HepG2 (cell line): ENCODE results near the gene UBAC2. TPM values are rescaled to one million over a fixed set of nuclear protein-coding genes. Genes with fewer than 3 reads are reported as not detected.

Experiments
- ARNTL ChIP-seq: sonication (generic); formaldehyde crosslinking; IDR thresholded peaks from 2 replicates; pipeline ENCODE4 v1.4.0; 2020; ENCODE audit warnings: mild to moderate bottlenecking, missing genetic modification reagents
- DZIP1 ChIP-seq: sonication (generic); formaldehyde crosslinking; IDR thresholded peaks from 2 replicates; pipeline ENCODE4 v1.5.0; 2020; ENCODE audit warnings: mild to moderate bottlenecking, missing genetic modification reagents
- ETS1 ChIP-seq: sonication (generic); formaldehyde crosslinking; IDR thresholded peaks from 2 replicates; pipeline ENCODE4 v1.4.0; 2020; ENCODE audit warnings: missing genetic modification reagents
- FOXO4 ChIP-seq: sonication (generic); formaldehyde crosslinking; conservative IDR thresholded peaks from 2 replicates; pipeline ENCODE4 v1.8.1; 2023; ENCODE audit warnings: missing genetic modification reagents
- HOXA7 ChIP-seq: sonication (generic); formaldehyde crosslinking; IDR thresholded peaks from 2 replicates; pipeline ENCODE4 v1.8.1; 2022; ENCODE audit warnings: mild to moderate bottlenecking, missing genetic modification reagents, moderate library complexity
- IRF2 ChIP-seq: IDR thresholded peaks from 2 replicates; pipeline ENCODE4 v1.6.1; 2018; ENCODE audit warnings: missing genetic modification reagents, missing compliant biosample characterization
- KDM1A ChIP-seq: IDR thresholded peaks from 2 replicates; pipeline ENCODE4 v1.6.1; 2016; ENCODE audit warnings: missing compliant biosample characterization
- KDM5A ChIP-seq: fragments of 200-600 bp; sonication (generic); IDR thresholded peaks from 2 replicates; pipeline ENCODE4 v1.7.0; 2018; ENCODE audit warnings: antibody characterized with exemption, mild to moderate bottlenecking, low read length, borderline replicate concordance
- MYNN ChIP-seq: sonication (generic); formaldehyde crosslinking; IDR thresholded peaks from 2 replicates; pipeline ENCODE4 v1.4.0; 2020; ENCODE audit warnings: mild to moderate bottlenecking, low read depth, missing genetic modification reagents
- POGK ChIP-seq: sonication (generic); formaldehyde crosslinking; conservative IDR thresholded peaks from 2 replicates; pipeline ENCODE4 v1.8.0; 2022; ENCODE audit warnings: mild to moderate bottlenecking, moderate library complexity, missing genetic modification reagents
- PRDM10 ChIP-seq: sonication (generic); formaldehyde crosslinking; IDR thresholded peaks from 2 replicates; pipeline ENCODE4 v1.4.0; 2020; ENCODE audit warnings: low read depth, missing genetic modification reagents
- PRMT3 ChIP-seq: sonication (generic); formaldehyde crosslinking; IDR thresholded peaks from 2 replicates; pipeline ENCODE4 v1.8.1; 2022; ENCODE audit warnings: low read depth, mild to moderate bottlenecking, moderate library complexity, missing genetic modification reagents, borderline replicate concordance
- SMAD1 ChIP-seq: sonication (generic); formaldehyde crosslinking; IDR thresholded peaks from 2 replicates; pipeline ENCODE4 v1.4.0; 2020; ENCODE audit warnings: missing genetic modification reagents, low read depth, mild to moderate bottlenecking, borderline replicate concordance
- ZFYVE20 ChIP-seq: sonication (generic); formaldehyde crosslinking; IDR thresholded peaks from 2 replicates; pipeline ENCODE4 v1.8.0; 2023; ENCODE audit warnings: low read depth, mild to moderate bottlenecking, moderate library complexity, missing genetic modification reagents, borderline replicate concordance
- ZKSCAN8 ChIP-seq: IDR thresholded peaks from 2 replicates; pipeline ENCODE4 v1.6.1; 2016; ENCODE audit warnings: borderline replicate concordance, missing genetic modification reagents, missing compliant biosample characterization
- ZNF335 ChIP-seq: sonication (generic); formaldehyde crosslinking; IDR thresholded peaks from 2 replicates; pipeline ENCODE4 v1.4.0; 2020; ENCODE audit warnings: missing genetic modification reagents
- ZSCAN20 ChIP-seq: sonication (generic); formaldehyde crosslinking; IDR thresholded peaks from 2 replicates; pipeline ENCODE4 v1.4.0; 2020; ENCODE audit warnings: missing genetic modification reagents, mild to moderate bottlenecking, borderline replicate concordance
- polyA plus RNA-seq, 8 experiments: library from polyadenylated mRNA; depleted of rRNA in 3 of 8; stranded (reverse) in 7 of 8; unstranded in 1 of 8; fragments of >200 nt; fragmentation: Illumina TruSeq in 4 of 8; extraction: Trizol in 4 of 8; gene quantifications; 2 replicates each; pipeline versions ENCODE4 v1.2.1 to v1.2.3, GENCODE V29; 2011 to 2016; ENCODE audit warnings: low read depth in 4 of 8, missing spikeins in 1 of 8, mixed read lengths in 1 of 8; ENCODE audit not compliant: insufficient read depth in 1 of 8
- total RNA-seq, 5 experiments: library from RNA; depleted of rRNA; stranded (reverse); fragments of >200 nt; fragmentation: Illumina TruSeq; extraction: Trizol; gene quantifications; 2 replicates each; pipeline ENCODE4 v1.2.3, GENCODE V29; 2016; ENCODE audit warnings: low read depth in 1 of 5

UBAC2 gene
- total and polyA plus RNA-seq, 2 of the 13 experiments (the other 11 are each of a cell fraction or from before 2014, with no cell fraction given) = 61.3 to 80.8 TPM

- TF ChIP-seq FOXO4 (CRISPR knock-in tag) = no peak
- TF ChIP-seq ZSCAN20 = peak; percentile 43; the same call in 1 of the 2 replicates
- TF ChIP-seq PRDM10 (CRISPR knock-in tag) = no peak
- TF ChIP-seq IRF2 (CRISPR knock-in tag) = peak; percentile 64; the same call in 1 of the 2 replicates
- TF ChIP-seq KDM1A (CRISPR knock-in tag) = no peak
- TF ChIP-seq ARNTL (CRISPR knock-in tag) = no peak
- no peak for TF ChIP-seq HOXA7
- TF ChIP-seq KDM5A = no peak; the same call in 1 of the 2 replicates
- 0 out of 2 replicates have a peak, but pooled peaks have one; percentile 27 for TF ChIP-seq ZNF335 (CRISPR knock-in tag)
- no peak for TF ChIP-seq SMAD1 (CRISPR knock-in tag)
- TF ChIP-seq MYNN (CRISPR knock-in tag) = peak; percentile 20; the same call in 1 of the 2 replicates
- TF ChIP-seq DZIP1 (CRISPR knock-in tag) = no peak
- TF ChIP-seq ETS1 = no peak
- no peak for TF ChIP-seq ZFYVE20 (CRISPR knock-in tag)
- TF ChIP-seq POGK (CRISPR knock-in tag) = peak; percentile 87
- no peak for TF ChIP-seq PRMT3 (CRISPR knock-in tag)
- TF ChIP-seq ZKSCAN8 (CRISPR knock-in tag) = no peak
Observed at GRCh38 chr13:99200432-99201167, at the start of gene UBAC2 (continued).
